NCI-H1105 treated with DMSO at 0.1 percent for 48 hours (cell line): ENCODE data around the gene MED20.

Source experiments
- DNase-seq: peaks from one replicate; lab custom pipeline; 2025; lab: John Stamatoyannopoulos, UW

Gene MED20

GRCh38 chr6:41941280-41942066, 20.5 kb upstream of the MED20 start, which contains the start of gene CCND3:
Gene CCND3 (minus strand): TSS chr6:41941808. CDS start chr6:41941649, 159 bp downstream.
- DNase-seq: peak; percentile 91

- DNase-seq: peak; percentile 33
Measured at GRCh38 chr6:41940759-41941279, 19.9 kb upstream of the MED20 start.

GRCh38 chr6:41939848-41940758, 19.2 kb upstream of the MED20 start:
- no peak for DNase-seq

DNA sequence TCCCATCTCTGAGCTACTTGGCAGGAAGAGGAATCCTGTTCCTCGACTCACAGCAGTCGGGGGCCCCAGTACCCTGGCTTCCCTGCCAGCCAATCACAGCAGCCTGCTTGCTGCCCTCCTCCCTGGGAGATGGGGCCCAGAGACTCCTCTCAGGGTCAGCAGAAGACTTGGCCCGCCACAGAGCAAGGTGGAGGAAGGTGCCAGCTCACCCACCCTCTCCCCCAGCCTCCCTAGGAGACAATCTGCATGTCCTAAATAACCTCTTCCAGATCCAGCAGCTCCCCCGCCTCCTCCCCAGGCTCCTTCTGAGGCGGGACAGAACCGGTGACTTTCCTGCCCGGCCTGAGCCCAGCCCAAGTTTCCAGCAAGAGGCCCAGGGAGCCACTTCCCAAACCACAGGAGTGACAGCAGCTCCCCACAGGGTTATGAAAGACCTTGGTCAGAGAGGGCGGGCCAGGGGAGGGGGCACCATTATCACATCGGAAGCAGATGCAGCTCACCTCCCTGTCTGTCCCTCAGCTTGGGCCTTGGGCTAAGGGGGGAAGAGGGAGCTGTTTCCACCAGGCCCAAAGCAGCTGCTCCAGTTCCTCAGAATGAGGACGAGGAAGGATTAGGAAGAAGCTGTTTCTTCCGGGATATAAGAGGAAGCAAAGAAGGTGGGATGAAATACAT, 18.4 kb upstream of the MED20 start:
- DNase-seq: no peak

DNA sequence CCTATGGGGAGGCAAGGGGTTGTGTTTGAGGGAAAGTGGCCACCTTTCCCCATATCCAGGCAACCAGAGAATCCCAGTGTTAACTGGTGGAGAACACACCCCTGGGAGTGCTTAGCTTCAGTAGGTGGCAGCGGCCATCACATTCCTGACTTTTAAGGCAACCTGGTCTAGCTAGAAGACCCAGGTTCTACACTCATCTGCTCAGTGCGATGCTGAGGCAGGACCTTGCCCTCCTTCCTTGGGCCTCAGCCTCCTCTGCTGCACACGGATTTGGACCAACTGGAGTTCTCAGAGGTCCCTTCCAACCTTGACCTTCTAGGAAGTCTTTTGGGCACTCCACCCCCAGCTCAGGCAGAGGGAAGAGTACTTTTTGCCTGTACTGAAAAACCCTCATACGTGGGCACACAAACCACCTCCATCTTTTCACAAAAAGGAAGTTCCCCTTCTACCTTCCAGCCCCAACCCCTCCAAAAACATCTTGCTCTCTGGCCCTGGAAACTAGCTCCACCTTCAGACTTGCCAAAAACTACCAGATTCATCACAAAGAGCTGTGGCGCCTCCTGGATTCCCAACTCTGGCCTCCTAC, 17.7 kb upstream of the MED20 start:
- DNase-seq: no peak

GRCh38 chr6:41937861-41938574, 17.1 kb upstream of the MED20 start:
- DNase-seq: no peak

GRCh38 chr6:41937472-41937860, 16.5 kb upstream of the MED20 start:
- DNase-seq: no peak

DNA sequence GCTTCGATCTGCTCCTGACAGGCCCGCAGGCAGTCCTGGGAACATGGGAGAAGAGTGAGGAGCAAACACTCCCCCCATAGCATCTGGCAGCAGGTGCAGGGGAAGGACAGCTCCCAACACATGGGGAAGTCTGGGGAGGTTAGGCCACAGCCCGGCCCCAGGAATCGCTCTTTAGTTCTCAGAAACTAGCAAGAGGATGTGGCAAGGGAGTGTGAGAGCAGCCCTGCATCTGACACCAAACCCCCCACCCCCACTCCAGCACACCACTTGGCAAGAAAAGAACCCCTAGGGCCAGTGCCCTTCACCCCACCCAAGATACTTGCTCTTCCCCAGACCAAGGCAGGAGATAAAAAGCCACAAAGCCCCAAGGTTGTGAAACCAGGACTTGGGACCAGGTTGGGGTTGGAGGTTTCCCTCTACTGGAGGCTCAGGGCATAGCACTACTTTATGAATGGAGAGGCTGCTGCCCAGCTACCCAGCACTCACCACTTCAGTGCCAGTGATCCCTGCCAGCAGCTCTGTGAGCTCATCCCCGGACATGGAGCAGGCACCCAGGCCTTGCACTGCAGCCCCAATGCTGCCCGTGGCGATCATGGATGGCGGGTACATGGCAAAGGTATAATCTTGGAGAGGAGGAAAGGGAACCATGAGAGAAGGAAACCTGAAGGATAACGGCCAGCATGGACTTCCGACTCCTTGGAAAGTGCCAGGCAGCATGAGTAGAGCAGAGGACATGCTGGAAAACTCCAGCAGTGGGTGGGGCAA, 15.3 kb upstream of the MED20 start:
- peak; percentile 54 for DNase-seq

DNA sequence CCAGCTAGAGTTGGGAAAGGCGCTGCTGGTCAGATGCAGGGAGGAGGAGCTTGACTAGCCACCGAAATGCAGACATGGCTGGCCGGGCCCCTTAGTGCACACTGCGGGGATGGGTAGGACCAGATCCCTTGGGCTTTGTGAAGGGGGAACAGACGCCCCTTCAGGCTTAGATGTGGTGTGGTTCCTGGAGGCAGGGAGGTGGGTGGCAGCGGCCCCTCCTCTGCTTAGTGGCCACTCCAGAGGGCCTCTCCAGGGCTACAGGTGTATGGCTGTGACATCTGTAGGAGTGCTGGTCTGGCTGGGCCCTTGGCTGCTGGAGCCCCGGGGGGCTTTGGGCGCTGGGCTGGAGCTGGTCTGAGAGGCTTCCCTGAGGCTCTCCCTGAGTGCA, 14.7 kb upstream of the MED20 start:
- no peak for DNase-seq

GRCh38 chr6:41935193-41935574, 14.2 kb upstream of the MED20 start:
- DNase-seq: no peak

DNA sequence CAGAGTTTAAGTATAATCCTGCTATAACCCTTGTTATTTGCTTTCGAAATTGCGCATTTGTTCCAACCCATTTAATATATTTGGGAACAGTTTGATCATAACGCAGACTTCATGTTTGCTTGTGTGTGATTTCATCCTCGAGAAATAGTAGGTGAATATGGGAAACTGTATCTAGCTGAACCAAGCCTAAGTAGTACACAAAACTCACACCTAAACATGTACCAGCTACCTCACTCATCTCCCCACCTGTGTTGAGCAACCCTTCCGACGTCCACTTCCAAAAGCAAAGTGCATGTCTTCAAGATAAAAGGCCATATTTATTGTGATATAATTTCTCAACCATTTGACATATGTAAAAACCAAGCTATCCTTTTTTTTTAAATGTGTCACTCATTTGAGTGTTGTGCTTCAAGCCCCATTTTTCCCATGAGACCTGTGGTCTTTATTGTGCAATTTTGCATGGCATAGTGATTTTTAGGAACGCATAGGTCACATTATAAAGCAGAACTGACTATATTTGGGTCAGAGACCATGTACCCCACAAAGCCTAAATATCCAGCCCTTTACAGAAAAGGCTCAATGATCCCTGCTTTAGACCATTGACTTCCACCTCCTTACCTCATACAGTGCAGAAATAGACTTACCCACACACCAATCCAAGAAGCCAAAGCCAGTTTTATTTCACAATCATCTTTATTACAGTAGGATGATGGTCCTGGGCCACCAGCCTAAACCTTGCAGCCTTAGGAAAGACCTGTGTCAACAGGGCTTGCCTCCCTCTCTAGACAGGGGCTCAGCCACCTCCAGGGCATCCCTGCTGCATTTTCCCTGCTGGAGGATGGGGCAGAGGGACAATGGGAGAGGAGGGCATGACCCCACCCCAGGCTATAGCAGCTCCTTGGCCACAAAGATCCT, 13.6 kb upstream of the MED20 start:
- DNase-seq: no peak

DNA sequence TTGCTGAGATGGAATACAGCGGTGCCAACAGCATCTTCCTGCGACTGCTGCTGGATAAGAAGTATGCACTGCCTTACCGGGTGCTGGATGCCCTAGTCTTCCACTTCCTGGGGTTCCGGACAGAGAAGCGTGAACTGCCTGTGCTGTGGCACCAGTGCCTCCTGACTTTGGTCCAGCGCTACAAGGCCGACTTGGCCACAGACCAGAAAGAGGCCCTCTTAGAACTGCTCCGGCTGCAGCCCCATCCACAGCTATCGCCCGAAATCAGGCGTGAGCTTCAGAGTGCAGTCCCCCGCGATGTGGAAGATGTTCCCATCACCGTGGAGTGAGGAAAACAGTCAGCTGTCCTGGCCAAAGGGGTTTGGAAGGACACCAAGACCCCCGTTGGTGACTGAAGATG, 11.4 kb upstream of the MED20 start:
- DNase-seq: no peak

DNA sequence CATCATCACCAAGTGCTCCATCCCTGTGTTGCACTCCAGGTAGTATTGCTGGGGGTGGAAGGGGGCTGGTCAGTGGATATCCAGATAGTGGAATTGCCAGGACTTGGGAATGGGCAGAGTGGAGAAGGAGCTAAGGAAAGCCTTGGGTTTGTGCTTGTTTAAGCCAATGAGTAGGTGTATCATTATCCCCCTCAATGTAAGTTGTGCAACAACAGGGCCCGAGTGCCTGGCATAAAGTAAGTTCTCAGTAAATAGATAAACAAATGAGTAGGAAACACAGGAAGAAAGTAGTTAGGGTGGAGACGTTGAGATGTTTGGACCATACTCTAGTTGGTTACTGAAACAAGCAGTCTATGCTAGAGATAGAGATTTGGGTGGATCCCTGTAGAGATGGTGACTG, 10.9 kb upstream of the MED20 start:
- DNase-seq: no peak

DNA sequence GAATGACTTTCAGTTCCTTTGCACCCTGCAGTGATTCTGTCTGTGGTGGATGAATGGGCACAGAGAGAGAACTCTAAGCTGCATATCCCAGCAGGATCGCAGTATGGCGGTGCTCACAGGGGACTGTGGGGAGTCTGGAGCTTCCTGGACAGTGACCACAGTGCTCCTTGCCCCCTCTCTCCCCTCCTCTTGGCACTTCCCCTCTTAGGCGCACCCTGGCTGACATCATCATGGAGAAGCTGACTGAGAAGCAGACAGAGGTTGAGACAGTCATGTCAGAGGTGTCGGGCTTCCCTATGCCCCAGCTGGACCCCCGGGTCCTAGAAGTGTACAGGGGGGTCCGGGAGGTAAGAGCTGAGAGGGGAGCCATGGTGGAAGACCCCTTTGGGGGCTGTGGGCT, 9.0 kb upstream of the MED20 start:
- DNase-seq: no peak

- no peak for DNase-seq
Measured at GRCh38 chr6:41927253-41927652, 6.3 kb upstream of the MED20 start.

DNA sequence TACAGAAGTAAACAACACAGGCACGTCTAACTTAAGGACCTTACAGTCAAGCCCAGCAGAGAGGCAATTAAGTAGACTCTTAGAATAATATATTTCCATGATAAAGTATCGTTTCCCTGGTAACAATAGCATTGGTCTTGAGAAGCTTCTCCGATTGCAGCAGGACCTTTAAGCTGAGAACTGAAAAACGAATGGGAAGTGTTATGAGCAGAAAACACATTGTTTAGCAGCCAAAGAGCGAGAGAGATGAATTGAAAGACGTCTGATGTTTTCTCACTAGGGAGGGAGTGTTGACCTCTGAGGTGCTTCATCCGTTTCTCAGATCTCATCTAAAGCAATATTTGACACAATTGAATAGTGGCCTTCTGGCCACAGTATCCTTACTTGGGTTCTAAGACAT, 1.2 kb upstream of the MED20 start:
- no peak for DNase-seq

- no peak for DNase-seq
Measured at GRCh38 chr6:41921712-41921998, 716 bp upstream of the MED20 start.

- no peak for DNase-seq
Measured at GRCh38 chr6:41917528-41917927, 3.4 kb downstream of the MED20 start.

- DNase-seq: no peak
Measured at GRCh38 chr6:41914869-41915530, 5.9 kb downstream of the MED20 start.
